Islet precursor cell (in vitro differentiated cells): ENCODE results near the gene BTNL8.

Source experiments
- DNase-seq: peaks from one replicate; pipeline ENCODE4 v3.0.0-alpha.2; 2018

BTNL8 gene

DNA sequence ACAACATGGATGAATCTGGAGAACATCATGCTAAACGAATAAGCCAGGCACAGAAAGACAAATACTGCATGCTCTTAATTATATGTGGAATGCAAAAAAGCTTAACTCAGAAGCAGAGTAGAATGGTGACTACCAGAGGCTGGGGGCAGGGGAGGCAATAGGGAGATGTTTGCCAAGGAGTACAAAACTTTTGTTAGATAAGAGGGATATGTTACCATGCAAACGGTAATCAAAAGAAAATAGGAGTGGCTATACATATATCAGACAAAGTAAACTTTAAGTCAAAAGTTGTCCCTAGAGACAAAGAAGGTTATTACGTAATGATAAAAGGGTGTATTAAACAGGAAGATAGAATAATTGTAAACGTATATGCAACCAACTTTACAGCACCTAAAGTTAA, 71.9 kb downstream of the BTNL8 start:
- no peak for DNase-seq

DNA sequence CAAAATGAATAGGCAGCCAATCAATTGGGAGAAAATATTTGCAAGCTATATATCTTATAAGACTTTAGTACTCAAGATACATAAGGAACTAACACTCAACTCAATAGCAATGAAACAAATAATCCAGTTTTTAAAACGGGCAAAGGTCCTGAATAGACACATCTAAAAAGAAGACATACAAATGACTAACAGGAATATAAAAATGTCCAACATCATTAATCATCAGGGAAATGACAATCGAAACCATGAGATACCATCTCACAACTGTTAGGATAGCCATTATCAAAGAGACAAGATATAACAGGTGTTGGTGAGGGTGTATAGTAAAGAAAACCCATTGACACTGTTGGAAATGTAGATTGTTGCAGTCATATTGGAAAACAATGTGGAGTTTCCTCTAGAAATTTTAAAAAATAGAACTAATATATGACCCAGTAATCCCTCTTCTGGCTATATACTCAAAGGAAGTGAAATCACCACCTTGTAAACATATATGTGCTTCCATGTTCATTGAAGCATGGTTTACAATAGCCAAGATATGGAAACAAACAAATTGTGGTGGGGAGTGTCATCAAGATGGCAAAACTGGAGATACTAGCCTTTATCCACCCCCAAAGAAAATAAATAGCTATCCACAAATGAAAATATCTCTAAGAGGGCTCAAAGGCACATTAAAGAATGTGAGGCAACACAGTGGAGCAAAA, 75.8 kb downstream of the BTNL8 start:
- no peak for DNase-seq

DNA sequence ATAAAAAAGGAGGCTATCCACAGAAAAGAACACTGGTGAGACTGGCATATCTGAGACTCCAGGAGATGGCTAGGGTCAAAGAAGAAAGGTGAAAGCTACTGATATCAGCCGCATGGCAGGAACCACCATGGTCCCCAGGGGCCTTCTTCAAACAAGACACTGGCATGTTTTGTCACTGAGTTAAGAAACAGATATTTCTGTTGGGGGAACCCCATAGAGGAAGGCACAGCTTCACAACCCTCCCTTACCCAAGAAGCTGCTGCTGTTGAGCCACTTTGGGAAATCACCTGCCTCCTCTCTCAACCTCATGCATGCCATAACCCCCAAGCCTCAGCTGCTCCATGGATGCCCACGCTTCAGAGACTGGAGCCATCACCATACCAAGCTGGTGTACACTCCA, 76.4 kb downstream of the BTNL8 start:
- DNase-seq: no peak

DNA sequence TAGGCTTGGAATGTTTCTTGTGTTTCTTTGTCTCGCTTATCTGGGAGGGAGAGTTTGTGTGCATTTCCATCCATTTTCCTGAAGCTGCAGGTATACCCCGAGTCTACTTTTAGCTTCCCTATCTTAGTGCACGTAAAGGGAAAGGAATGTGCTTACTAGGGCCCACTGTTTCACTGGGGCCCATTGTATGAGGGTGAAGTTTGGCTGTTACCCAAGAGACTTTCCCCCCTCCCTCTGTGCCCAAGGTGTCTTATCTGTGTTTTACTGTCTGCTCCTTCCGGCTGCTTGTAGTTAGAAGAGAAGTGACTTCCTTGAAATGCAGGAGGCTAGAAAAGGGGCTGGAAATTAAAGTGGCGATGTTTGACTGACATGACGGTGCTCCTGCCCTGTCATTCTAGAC, 77.6 kb downstream of the BTNL8 start:
- no peak for DNase-seq

DNA sequence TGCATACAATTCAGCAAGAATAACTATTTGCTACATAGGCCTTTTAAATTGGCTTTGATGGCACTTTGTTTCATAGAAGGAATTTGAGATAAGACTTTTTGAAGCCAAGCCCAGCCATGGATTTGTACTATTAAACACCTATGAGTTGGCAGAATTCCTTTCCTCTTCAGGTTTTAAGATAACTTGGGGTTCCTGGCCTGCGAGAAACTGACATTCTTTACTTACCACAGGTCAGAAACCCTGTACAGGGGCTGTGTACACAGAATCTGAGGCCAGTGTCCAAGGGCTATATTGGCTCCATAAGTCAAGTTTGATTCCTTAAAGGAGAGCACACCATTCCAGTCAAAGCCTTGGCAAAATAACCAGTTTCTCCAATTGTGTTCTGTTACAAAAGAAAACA, 78.9 kb downstream of the BTNL8 start:
- no peak for DNase-seq

DNA sequence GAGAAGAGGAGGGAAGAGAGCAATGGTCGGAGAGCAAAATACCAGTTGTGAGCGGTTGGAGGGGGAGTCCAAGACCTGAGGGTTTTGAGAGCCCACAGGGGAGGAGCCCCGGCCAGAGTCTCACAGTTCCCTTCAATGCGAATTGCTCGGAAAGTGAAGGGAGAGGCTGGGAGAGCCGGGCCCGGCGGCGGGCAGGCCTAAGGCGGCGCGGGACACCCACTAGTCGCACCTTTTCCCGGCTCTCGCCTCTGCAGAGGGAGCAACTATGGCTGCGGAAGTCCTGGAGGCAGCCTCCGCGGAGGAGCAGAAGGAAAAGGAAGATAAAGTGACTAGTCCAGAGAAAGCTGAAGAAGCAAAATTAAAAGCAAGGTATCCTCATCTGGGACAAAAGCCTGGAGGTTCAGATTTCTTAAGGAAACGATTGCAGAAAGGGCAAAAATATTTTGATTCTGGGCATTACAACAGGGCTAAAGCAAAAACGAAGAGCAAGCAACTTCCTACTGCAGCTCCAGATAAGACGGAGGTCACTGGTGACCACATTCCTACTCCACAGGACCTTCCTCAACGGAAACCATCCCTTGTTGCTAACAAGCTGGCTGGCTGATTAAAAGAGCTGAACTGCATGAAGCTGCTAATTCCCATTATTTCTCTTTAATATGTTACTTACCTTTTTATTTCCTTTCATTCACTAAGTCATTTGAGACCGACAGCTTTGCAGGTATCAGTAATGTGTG, 83.2 kb downstream of the BTNL8 start:
- DNase-seq: no peak

DNA sequence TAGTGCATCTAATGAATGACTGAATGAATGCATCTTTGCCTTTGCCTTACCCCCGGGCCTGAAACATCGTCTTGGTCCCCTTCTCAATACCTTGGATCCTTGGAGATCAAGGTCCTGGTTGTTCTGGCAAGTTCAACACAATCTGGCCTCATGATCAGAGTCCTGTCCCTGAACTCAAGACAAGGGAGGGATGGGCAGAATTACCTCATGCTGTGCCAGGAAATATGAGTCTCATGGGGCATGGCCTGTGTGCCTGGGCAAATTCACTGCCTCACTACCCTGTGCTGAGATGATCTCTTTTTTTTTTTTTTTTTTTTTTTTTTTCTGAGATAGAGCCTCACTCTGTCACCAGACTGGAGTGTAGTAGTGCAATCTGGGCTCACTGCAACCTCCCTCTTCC, 89.1 kb downstream of the BTNL8 start:
- no peak for DNase-seq

DNA sequence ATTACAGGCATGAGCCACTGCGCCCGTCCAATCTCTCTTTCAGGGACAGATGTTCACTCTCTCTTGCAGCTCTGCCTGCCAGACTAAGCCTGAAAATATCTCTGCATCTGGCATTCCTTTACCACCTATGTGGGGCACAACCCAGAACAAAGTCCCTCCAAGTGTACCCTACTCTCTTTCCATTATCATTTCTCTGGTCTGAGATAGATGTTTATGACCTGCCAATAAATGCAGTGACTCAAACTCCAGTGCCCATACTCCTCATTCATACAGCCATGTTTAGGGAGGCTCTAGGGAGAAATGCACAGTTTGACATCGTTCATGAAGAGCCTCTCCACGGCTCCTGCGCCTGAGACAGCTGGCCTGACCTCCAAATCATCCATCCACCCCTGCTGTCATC, 89.6 kb downstream of the BTNL8 start, which contains the start of gene BTNL3:
BTNL3 (plus strand) TSS at position 255 of the 400 bp plus-strand sequence. CDS start 183 bp downstream, outside the sequence.
- no peak for DNase-seq

DNA sequence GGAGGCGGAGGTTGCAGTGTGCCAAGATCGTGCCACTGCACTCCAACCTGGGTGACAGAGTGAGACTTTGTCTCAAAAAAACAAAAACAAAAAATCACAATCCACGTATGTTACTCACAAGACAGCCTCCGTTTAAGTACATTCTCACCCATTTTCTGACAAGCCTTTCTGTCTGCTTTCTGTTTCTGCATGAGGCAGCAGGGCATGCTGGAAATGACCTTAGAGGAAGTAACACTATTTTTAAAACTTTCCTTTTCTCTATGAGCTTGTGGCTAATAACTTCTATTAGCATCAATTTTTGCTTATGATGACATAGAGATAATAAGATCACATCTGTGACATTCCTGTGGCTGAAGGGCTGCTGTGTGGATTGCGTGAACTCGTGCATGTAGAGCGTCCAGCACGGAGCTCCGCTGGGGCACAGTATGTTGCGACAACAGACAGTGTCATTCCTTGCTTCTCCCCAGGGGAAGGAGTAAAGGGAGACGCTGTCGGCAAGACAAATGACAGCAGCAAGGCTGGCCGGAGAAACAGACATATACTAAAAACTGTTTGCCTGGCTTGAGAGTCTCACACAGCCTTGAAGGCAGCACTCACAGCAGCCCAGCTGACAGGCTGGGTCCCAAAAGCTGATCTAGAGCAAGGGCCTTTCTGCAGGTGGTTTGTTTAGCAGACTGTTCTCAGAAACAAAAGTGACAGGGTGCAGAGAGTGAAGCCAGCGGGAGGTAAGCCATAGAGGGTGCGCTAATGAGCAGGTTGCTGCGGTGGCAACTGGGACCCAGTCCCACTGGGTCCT, 91.3 kb downstream of the BTNL8 start:
- no peak for DNase-seq

DNA sequence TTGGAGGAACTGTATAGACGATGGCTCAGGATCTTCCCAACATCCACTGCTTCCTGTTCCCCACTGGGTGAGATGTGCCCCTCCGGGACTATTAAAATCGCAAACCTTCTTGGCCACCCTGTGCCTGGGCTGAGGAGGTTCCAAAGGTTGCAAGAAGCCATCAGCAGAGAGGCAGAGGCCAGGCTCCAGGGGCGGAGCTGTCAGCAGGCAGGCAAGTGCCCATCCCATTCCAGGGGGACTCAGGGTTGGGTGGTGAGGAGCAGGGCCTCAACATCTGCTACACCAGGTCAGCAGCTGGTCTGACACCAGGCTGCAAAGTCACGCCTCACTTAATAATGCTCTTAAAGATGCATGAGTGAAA, 91.9 kb downstream of the BTNL8 start:
- DNase-seq: no peak
